Endothelial cell of hepatic sinusoid (primary cell): ENCODE data around the gene SLIT3.

Experiments used
- in situ Hi-C: cut with HindIII; loops from 2 replicates; pipeline ENCODE4 v1.10.0; 2017; ENCODE audit warnings: low sequenced_read_pairs

Gene SLIT3

GRCh38 chr5:168669156-168669555, 631.8 kb downstream of the SLIT3 start:
- in situ Hi-C loops = no loop called here

- in situ Hi-C loops = no loop called here
These were observed 632.9 kb downstream of the SLIT3 start for GRCh38 chr5:168668078-168668477.

DNA sequence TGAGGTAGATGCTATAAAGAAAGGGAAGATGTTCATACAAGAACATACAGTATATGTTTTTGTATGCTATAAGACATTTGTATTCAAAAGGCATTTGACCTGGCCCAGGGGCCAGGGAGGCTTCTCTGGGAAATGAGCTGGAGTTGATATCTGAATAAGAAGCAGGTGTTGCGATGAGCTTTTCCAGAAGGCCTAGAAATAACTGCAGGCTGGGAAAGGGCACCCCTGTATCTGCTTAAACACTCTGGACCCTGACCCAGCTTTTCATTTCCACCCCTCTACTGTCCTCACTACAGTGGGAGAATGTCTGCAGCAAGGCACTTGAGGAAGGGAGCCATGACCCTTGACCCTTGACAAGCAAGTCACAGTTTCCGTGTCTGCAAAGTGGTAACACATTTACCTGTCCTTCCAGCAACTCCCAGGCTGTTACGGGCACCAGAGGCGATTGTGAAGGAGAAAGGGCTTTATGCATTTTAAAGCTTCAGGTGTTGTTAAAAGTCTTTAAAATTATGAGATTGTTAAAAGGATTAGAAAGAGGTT, 633.6 kb downstream of the SLIT3 start:
- in situ Hi-C loops = no loop called here

- in situ Hi-C loops = no loop called here
These were observed 634.6 kb downstream of the SLIT3 start for GRCh38 chr5:168666356-168666755.

GRCh38 chr5:168663276-168664004, 637.5 kb downstream of the SLIT3 start:
- in situ Hi-C loops = no loop called here

- in situ Hi-C loops = no loop called here
These were observed 639.1 kb downstream of the SLIT3 start for GRCh38 chr5:168661593-168662485.

DNA sequence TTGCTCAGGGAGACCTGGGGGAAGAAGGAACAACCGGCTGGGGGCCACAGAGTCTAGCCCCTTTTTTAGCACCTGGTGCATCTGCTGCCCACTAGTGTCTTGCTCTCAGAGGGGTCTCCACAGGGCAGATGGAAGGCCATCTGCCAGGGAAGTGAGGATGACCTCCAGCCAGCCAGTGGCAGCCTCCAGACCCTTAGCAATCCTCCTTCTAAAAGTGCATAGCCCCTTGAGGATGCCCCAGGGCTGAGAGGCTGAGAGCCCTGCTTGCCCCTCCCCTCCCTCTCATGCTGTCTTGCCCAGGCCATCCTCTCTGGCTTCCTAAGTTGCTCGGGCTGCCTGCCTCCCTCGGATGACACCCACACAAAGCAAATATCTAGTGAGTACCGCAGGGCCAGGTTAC, 640.2 kb downstream of the SLIT3 start:
- in situ Hi-C loops = no loop called here

- in situ Hi-C loops = no loop called here
These were observed 641.6 kb downstream of the SLIT3 start for GRCh38 chr5:168659286-168659847.

GRCh38 chr5:168658394-168658793, 642.5 kb downstream of the SLIT3 start:
- in situ Hi-C loops = no loop called here

DNA sequence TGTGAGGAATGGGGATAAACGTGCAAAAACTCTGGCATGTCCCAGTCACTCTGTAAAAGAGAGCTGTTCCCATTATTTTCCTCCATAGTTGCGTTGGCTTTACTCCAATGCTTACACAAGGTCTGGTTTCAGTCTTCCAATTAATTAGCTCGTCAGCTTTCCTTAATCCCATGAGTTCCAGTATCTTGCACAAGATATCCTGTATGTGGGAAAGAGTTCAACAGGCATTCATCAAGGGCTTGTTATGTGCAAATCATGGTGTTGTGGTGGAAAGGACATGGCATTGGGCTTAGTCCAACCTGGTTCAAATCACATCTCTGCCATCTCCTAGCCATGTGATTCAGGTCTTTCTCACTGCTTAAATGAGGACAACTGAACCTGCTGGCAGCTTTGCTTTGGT, 644.3 kb downstream of the SLIT3 start:
- in situ Hi-C loops = no loop called here

DNA sequence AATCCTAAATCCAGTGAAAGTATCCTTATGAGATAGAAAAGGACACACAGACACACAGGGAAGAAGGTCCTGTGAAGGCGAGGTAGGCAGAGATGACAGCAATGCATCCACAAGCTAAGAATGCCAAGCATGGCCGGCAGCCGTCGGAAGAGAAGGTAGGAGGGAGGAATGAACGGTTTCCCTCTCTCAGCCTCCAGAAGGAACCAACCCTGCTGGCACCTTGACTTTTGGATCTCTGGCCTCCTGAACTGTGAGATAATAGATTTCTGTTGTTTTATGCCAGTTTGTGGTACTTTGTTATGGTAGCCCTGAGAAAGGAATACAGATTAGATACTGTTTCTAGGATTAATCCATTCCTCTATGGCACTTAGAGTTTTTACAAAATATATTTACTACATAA, 645.6 kb downstream of the SLIT3 start:
- in situ Hi-C loops = no loop called here

- in situ Hi-C loops = no loop called here
These were observed 646.7 kb downstream of the SLIT3 start for GRCh38 chr5:168654211-168654721.

GRCh38 chr5:168653626-168654025, 647.3 kb downstream of the SLIT3 start:
- in situ Hi-C loops = no loop called here

GRCh38 chr5:168651648-168652047, 649.3 kb downstream of the SLIT3 start:
- in situ Hi-C loops = no loop called here

GRCh38 chr5:168649306-168649705, 651.6 kb downstream of the SLIT3 start:
- in situ Hi-C loops = no loop called here

GRCh38 chr5:168648576-168648975, 652.4 kb downstream of the SLIT3 start:
- in situ Hi-C loops = no loop called here

DNA sequence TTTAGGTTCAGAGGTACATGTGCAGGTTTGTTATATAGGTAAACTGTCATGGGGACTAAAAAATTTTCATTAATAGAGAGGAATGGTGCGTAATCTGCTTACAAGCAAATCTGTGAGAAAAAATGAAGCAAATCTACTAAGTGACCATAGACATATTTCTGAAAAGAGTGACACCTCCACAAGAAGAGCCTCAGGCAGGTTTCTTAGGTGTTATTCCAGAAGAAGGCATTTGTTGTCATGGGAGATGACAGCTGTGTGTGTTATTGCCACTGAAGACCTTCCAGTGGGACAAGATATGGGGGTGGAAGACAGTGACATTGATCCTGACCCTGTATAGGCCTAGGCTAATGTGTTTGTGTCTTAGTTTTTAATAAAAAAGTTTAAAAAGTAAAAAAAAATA, 652.9 kb downstream of the SLIT3 start:
- in situ Hi-C loops = no loop called here

GRCh38 chr5:168647083-168647482, 653.9 kb downstream of the SLIT3 start:
- in situ Hi-C loops = no loop called here

- in situ Hi-C loops = no loop called here
These were observed 654.6 kb downstream of the SLIT3 start for GRCh38 chr5:168646335-168646734.

- in situ Hi-C loops = no loop called here
These were observed 655.7 kb downstream of the SLIT3 start for GRCh38 chr5:168645195-168645594.

- in situ Hi-C loops = no loop called here
These were observed 658.9 kb downstream of the SLIT3 start for GRCh38 chr5:168642019-168642418.
